GM18499 (cell line): ENCODE data around the gene AVP.
"Not testable (repeated sequence)": the region's sequence is repeated elsewhere in the genome, so short reads cannot be mapped to it uniquely, and the experiment has no call there.

Experiments
- ATAC-seq: cut with Tn5 transposase; IDR thresholded peaks from one replicate; pipeline ENCODE4 v1.9.1; 2021; ENCODE audit warnings: moderate number of reproducible peaks; ENCODE audit not compliant: insufficient read depth, unreplicated experiment

The AVP gene

GRCh38 chr20:3084283-3084985, at the start of gene AVP:
AVP (minus strand) TSS chr20:3084724; CDS start chr20:3084674, 50 bp downstream.
- ATAC-seq = no peak

GRCh38 chr20:3134151-3134550, 49.6 kb upstream of the AVP start:
- ATAC-seq = no peak

GRCh38 chr20:3133155-3133554, 48.6 kb upstream of the AVP start:
- ATAC-seq = no peak

- ATAC-seq = no peak
Measured at GRCh38 chr20:3130051-3130600, 45.6 kb upstream of the AVP start.

- no peak for ATAC-seq
Measured at GRCh38 chr20:3129094-3129493, 44.6 kb upstream of the AVP start.

- ATAC-seq = no peak
Measured at GRCh38 chr20:3128275-3128984, 43.9 kb upstream of the AVP start.

- no peak for ATAC-seq
Measured at GRCh38 chr20:3126527-3126859, 42.0 kb upstream of the AVP start.

- ATAC-seq = not testable (repeated sequence)
Measured at GRCh38 chr20:3125776-3126526, 41.4 kb upstream of the AVP start.

GRCh38 chr20:3124773-3125560, 40.4 kb upstream of the AVP start:
- not testable (repeated sequence) for ATAC-seq

- not testable (repeated sequence) for ATAC-seq
Measured at GRCh38 chr20:3124163-3124562, 39.6 kb upstream of the AVP start.

GRCh38 chr20:3123542-3123941, 39.0 kb upstream of the AVP start:
- no peak for ATAC-seq

GRCh38 chr20:3121955-3122610, 37.6 kb upstream of the AVP start:
- ATAC-seq = no peak

GRCh38 chr20:3121271-3121911, 36.9 kb upstream of the AVP start:
- ATAC-seq = no peak

- no peak for ATAC-seq
Measured at GRCh38 chr20:3119044-3119443, 34.5 kb upstream of the AVP start.

GRCh38 chr20:3117839-3118379, 33.4 kb upstream of the AVP start:
- not testable (repeated sequence) for ATAC-seq

- ATAC-seq = no peak
Measured at GRCh38 chr20:3116341-3116740, 31.8 kb upstream of the AVP start.

GRCh38 chr20:3115190-3116107, 30.9 kb upstream of the AVP start:
- ATAC-seq = no peak

GRCh38 chr20:3111995-3112394, 27.5 kb upstream of the AVP start:
- no peak for ATAC-seq
